ENCODE results near the gene CLSTN2.

CLSTN2 gene

GRCh38 chr3:140529558-140529957 is 594.6 kb downstream of the CLSTN2 start:
- no peak for DNase-seq

- no peak for DNase-seq
Measured at GRCh38 chr3:140530131-140530530, 595.1 kb downstream of the CLSTN2 start.

DNA sequence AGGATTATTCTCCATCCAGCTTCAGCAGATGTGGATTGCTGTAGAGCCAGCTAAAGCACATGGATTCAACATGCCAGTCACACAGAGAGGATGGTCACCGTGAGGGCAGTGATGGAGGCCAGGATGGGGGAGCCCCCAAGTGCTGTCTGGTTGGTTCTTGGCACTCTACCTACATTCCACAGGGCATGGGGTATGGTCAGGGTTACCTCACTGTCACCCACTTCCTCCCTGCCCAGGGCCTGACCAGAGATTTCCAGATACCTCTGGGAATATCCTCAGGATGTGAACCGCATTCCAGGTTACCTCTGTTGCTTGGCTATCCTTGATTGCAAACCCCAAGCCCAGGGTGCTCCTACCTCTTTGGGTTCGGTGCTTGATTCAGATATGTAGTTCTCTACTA is 595.6 kb downstream of the CLSTN2 start:
- no peak for DNase-seq

DNA sequence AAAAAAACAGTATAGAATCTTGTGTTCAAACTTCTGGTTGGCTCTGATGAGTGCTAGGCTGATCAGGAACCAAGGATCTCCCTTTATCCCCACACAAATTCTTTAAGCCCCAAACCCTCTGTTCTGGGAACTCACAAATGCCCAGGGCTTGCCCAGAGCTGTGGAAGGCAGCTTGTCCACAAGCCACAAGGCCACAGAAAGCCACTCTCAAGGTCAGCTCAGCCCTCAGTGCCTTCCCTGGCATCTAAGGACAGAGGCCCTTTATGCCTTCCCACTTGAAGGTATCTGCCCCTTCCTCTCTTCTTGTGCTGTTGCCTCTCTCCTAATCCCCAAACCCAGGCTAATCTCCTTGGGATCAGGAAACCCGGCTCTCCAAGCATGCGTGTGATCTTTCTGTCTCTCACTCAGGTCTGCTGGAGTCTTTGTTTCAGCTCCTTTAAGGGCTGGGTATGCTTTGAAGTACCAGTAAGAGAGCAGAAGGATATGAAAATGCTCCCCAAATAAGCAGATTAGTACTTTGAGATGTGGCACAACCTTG is 597.9 kb downstream of the CLSTN2 start:
- no peak for DNase-seq

DNA sequence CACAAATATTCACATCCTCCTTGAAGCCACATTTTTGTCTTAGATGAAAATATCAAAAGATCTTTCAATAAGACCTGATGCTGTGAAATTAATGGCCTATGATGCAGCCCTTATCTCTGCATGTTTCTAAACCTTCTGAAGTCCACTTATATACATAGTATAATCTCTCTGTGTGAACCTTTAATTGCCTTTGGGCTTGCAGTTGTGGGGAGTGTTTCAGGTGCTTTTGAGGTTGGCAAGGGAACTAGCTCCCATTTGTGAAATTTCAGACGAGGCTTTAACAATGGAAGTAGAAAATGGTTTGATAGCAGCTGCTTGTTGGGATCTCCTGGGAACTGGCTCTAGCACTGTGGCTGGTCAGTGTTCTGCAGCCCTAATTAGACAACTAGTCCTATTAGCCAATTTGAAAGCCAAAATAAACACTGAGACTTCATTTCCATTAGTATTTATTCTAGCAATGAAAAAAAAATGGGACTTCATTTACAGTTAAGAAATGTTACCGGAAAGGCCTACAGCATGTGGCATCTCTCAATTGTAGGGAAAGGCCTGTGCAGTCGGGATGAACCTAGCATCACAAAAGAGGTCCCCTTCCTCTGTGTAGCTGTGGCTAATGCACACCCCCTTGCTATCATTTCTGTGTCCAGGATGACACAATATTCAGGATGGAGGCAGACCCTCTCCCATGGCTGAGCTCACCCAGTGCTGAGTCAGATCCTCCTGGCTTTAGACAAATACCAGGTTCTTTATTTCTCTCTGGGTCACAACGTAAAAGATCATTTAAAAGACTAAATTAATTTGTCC is 602.1 kb downstream of the CLSTN2 start:
- DNase-seq, result no peak

GRCh38 chr3:140537727-140538082 is 602.7 kb downstream of the CLSTN2 start:
- no peak for DNase-seq

- peak; percentile 32 for DNase-seq
Measured at GRCh38 chr3:140540262-140540661, 605.3 kb downstream of the CLSTN2 start.

GRCh38 chr3:140541975-140542653 is 607.1 kb downstream of the CLSTN2 start:
- DNase-seq, result no peak

- DNase-seq, result no peak
Measured at GRCh38 chr3:140545197-140545596, 610.2 kb downstream of the CLSTN2 start.

DNA sequence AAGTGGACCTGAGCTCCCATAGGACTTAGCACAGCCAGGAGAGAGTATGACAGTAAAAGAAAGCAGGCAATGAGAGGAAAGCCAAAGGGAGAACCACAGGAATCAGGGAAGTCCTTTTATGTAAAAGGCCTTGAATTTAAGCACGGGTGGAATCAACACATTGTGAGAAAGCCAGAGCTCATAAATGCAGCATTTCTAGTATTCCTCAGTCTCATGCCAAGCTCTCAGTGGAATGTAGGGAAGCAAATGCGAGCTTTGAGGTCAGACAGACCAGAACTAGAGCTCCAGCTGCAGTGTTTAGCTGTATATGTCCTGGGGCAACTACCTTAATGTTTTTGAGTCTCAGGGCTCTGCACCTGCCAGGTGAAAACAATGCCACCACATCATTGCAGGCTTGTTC is 610.8 kb downstream of the CLSTN2 start:
- DNase-seq, result no peak

DNA sequence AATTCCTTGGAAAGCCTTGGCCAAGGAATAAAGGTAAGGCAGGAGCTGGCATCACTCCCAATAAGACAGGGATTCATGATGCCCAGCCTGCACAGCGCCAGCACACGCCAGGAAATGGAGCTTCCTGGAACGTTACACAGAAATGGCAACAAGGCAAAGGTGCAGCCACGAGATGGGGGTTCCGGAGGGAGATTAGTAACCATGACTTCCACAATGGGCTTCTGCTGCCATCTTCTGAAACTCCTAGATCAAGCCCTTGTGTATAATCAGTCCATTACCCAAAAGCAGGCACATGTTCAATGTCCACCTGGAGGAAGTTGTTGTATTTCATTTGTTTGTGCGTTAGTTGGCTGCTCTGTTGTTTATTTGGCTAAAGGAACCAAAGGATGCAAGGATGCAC is 611.7 kb downstream of the CLSTN2 start:
- DNase-seq, result no peak

GRCh38 chr3:140552403-140552802 is 617.4 kb downstream of the CLSTN2 start:
- no peak for DNase-seq

GRCh38 chr3:140552898-140553297 is 617.9 kb downstream of the CLSTN2 start:
- DNase-seq, result no peak

DNA sequence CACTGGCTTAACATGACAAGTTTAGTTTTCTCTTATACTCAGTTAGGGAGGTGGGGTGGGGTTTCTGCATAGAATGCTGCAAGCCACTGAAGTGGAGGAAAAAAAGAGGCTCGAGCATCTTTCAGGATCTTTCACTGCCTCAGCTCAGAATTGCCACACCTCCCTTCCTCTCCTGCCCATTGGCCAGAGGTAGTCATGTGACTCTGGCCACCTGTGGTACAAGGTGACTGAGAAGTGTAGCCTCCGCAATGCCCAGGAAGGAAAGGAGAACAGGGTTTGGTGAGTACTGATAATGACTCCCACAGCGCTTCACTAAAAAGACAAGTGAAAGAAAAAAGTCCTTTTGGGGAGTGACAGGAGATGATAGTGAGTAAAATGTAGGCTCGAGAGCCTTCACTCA is 618.6 kb downstream of the CLSTN2 start:
- DNase-seq, result no peak

GRCh38 chr3:140555666-140556065 is 620.7 kb downstream of the CLSTN2 start:
- DNase-seq, result no peak

GRCh38 chr3:140557476-140557875 is 622.5 kb downstream of the CLSTN2 start:
- no peak for DNase-seq

DNA sequence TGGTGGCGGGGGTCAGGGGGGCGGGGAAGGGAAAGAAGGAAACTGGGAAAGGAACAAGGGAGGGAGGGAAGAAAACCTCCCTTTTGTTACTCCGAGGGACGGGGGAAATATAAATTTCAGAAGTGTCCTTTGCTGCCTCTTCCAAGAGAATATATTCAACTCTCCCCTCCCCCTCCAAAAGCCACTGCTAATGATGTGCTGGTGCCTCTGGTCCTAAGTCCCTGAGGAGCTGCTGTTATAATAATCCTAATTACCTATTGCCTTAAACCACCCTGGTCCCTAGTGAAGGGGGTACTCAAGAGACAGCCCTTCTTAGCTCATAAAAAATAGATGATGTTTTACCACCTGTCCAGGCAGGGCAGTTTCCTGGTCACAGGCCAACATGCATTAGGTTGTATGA is 624.6 kb downstream of the CLSTN2 start:
- DNase-seq, result no peak

GRCh38 chr3:140563206-140563760 is 628.3 kb downstream of the CLSTN2 start:
- DNase-seq, result no peak

DNA sequence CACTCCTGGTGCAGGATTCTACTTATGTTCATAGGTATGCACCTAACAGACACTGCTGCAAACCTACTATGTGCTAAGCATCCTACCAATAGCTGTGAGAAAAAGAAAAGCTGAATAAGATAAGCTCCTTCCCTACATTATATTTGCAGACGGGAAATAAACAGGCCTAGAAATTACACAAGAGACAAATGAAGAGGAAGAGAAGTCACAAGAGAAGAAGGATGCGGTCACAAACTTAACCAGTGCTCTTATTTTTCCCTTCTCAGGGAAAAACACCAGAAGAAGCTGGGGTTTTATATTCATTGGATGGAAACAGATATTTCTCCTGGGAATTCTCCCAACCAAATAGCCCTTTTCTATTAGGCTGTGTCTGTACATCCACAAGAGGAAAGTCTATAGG is 633.1 kb downstream of the CLSTN2 start:
- DNase-seq, result no peak

DNA sequence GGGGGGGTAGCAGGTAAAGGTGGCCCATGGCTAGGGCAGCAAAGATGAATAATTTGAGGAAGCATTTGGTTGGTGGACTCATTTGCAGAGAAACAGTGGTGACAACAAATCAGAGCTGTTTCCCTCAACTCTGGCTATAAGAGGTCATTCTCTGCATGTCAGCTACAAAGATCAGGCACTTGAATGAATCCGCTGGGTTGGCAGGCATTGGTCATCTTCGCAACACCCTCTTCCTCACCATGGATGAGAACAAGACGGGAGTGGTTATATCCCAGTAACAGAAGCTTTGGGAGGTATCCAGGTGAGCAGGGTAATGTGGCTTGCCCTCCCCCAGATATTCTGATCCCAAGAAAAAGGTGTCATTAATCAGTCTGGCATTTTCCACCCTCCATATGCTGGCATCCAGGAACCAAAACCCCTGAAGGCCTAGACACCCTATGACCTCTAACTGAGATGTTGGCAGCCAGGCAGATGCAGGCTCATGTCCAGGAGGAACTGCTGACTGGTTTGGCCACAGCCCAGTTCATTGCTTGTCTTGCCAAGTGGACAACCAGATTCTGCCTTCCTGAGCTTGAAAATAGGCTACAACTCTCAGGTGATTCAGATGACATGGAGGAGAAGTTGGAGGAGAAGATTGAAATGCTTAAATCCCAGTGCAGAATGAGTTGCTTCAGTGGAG is 634.0 kb downstream of the CLSTN2 start:
- no peak for DNase-seq

DNA sequence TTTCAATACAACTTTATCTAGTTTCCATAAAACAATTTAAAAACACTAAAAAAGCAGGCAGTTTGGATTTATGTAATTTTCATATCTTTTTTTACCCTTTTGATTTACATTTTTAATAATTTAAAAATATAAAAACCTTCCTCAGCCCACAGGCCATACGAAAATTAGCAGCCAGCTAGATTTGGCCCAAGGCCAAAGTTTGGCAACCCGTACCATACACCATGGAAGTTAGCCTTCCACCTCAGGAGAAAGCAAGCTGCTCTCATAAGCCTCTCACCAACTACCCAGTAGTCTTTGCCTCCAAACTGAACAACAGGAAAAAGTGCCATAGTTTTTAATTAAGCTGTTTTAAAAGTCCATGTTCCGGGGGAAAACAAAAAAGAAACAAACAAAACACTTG is 635.6 kb downstream of the CLSTN2 start:
- no peak for DNase-seq

- DNase-seq, result no peak
Measured at GRCh38 chr3:140571836-140572235, 636.9 kb downstream of the CLSTN2 start.

GRCh38 chr3:140572334-140572733 is 637.3 kb downstream of the CLSTN2 start:
- DNase-seq, result no peak
